ENCODE measurements around the gene IFI30.
A peak's percentile ranks its signal among the peaks of the same experiment; 100 is the strongest.
"Not testable (repeated sequence)": the region's sequence is repeated elsewhere in the genome, so short reads cannot be mapped to it uniquely, and the experiment has no call there.

IFI30 gene

DNA sequence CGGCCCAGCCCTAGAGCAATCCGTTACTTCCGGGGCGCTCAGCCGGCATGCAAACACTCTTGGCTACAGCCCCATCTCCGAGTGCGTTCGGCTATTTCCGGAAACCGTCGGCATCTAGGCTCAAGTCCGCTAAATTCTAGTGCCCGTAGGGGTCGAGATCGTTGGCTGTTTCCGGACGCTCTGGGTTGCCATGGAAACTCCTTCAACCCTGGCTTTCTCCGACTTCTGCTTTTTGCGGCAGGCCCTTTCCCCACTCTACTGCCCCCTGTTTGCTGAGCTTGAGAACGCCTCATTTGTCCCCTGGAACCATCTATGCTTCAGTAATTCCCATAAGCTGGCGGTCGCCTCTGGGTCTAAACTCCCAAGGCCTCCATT, 21.2 kb upstream of the IFI30 start:
- peak overlapping the region; percentile 63 for H3K4me3 ChIP-seq (ENCODE audit: low read depth, low read length)

DNA sequence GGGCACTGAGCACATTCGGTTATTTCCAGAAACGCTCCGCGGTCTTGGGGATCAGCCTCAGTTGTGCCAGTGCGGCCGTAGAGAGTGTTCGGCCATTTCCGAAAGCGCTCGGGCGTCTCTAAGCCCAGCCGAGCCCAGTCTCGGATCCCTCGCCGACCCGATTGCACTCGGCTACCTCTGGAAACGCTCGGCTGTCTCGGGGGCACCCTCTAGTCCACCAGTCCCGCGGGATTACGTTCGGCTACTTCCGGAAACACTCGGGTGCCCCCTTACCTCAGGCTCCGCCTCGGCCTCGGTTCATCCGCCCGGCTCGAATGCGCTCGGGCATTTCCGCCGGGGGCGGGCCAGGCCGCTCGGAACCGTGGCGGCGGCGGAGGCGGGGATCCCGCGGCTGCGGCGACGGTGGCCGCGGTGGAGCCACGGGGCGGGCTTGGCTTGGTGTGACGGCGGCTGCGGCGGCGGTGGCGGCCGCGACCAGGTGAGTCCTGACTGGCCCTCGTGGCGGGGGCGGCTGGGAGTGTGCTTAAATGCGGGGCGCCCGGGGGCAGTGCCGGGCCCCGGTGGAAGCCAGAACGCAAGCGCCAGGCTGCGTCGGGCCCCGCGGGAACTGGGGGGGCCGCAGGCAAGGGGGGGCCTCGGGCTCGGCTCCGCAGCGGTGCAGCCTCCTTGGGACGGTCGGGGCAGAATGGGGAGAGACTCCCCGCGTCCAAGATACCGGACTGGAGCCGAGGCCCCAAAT, 20.6 kb upstream of the IFI30 start, which contains the start of gene PIK3R2:
PIK3R2 (plus strand) TSS at position 347 of the 739 bp plus-strand sequence. CDS start 2,717 bp downstream, outside the sequence.
- H3K4me3 ChIP-seq (ENCODE audit: low read depth, low read length), result peak within 1 kb of the TSS; percentile 76

GRCh38 chr19:18153556-18154134, 20.0 kb upstream of the IFI30 start:
- peak overlapping the region; percentile 76 for H3K4me3 ChIP-seq (ENCODE audit: low read depth, low read length)

DNA sequence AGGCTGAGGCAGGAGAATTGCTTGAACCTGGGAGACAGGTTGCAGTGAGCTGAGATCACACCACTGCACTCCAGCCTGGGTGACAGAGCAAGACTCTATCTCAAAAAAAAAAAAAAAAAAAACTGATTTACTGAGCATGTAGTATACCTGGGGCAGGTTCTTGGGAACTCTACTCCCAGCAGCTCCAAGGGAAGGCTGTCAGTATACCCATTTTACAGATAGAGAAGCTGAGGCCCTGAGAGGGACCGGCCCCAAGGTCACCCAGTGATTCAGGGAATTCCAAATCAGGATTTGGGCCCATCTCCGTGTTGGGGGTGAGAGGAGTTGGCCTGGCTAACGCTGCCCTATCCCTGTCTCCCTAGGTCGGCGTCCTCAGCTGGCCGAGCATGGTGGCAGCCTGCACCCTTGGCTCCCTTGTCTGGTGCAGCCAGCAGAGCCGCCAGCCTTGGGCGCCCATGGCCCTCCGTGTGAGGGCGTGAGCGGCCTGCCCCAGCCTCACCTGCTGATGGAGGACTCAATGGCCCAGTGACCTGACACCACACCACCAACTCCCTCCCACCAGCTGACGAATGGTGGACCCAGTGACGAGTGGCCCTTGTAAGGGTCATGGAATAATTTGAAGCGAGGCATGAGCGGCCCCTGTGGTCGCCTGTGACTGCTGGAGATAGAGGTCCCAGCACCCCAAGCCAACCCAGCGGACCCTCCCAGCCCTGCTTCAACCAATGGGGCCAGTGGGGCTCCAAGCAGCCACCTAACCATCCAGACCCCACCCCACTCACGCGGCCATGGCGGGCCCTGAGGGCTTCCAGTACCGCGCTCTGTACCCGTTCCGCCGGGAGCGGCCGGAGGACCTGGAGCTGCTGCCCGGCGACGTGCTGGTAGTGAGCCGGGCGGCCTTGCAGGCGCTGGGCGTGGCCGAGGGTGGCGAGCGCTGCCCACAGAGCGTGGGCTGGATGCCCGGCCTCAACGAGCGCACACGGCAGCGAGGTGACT, 18.2 kb upstream of the IFI30 start:
- no peak overlapping the region for H3K4me3 ChIP-seq (ENCODE audit: low read depth, low read length)

DNA sequence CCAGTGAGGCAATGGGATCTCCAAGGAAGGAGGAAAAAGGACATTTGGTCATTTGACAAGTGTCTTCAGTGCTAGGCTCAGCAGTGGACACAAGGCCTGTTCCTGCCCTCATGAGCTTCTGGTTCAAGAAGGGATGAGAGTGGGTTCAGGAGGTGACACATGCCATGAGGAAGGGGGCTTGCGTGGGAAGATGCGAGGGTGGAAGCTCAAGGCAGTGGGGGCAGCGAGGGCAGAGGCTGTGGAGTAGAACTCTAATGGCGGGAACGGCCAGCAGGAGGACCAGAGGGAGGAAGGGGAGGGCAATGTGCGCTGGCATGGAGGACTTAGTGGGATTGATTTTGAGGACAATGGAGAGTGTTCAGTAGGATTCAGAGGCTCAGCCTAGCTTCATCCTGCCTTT, 17.3 kb upstream of the IFI30 start:
- no peak overlapping the region for H3K4me3 ChIP-seq (ENCODE audit: low read depth, low read length)

DNA sequence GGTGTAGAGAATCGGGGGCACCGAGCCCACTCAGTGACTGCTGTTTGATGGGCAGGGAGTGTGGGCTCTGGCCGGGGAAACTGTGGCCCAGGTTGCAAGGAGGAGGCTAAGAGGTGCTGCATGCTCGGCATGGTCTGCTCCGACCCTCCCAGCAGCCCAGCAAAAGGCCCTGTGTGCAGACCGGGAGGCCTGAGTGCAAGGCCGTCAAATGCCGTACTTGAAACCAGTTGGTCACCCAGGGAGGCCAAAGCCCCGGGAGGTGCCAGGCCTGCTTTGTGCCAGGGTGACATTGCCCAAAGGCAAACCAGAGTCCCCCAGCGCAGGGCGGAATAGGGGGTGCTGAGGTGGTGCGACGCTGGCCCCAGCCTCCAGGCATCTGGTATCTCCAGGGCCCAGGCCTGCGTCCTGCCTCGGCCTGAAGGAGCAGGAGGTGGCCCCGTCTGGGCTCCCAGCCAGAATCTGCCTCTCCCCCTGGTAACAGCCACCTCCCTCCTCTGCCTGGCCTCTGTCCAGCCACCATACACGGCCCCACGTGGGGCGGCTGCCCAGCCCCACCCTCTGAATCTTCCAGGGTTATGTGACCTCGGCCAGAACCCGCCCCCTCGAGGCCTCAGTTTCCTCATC, 16.7 kb upstream of the IFI30 start:
- no peak overlapping the region for H3K4me3 ChIP-seq (ENCODE audit: low read depth, low read length)

DNA sequence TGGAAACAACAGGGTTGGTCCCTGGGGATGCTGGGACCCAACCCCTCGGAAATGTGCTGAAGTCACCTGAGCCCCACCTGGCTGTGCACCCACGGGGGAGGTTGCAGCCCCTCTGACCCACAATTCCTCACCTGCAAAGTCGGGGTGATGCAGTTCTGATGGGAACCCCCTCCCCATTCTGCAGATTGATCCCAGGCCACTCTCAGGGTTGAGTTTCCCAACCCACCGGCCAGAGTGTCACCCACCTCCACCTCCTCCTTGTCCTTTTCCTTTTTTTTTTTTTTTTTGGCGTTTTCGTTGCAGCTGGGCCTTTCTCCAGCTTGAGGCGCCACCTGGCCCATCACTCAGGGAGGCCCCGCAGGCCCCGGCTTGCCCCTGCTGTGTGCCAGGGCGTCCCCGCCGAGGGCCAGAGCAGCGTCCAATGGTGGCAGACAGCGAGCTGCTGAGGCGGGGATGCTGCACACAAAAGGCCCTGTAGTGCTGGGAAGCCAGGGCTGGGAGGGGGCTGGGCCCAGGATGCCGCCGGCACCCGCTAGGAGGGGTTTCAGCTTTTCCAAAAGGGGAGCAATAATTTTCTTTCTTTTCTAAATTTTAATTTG, 16.0 kb upstream of the IFI30 start:
- no peak overlapping the region for H3K4me3 ChIP-seq (ENCODE audit: low read depth, low read length)

DNA sequence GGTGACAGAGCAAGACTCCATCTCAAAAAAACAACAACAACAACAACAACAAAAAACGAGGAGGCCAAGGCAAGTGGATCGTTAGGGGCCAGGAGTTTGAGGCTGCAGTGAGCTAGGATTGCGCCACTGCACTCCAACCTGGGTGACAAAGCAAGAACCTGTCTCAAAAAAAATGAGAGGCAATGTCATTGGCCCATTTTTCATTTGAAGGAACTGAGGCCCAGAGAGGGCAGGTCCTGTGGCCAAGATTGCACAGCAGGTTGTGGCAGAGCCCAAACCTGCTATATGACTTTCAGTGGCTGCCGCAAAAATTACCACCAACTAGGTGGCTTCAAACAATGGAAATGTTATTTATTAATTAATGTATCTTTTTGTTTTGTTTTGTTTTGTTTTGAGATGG, 15.1 kb upstream of the IFI30 start:
- H3K4me3 ChIP-seq (ENCODE audit: low read depth, low read length), result no peak overlapping the region

DNA sequence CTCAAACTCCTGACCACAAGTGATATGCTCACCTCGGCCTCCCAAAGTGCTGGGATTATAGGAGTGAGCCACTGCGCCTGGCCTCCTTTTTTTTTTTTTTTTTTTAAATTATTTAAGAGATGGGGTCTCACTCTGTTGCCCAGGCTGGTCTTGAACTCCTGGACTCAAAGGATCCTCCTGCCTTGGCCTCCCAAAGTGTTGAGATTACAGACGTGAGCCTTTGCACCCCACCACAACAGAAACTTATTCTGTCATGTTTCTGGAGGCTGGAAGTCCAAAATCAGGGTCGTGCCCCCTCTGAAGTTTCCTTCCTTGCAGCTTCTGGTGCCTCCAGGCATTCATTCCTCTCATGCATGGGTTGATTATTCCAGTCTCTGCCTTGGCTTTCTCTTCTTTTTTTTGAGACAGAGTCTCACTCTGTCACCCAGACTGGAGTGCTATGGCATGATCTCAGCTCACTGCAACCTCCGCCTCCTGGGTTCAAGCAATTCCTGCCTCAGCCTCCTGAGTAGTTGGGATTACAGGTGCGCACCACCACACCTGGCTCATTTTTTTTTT, 14.5 kb upstream of the IFI30 start:
- not testable (repeated sequence) for H3K4me3 ChIP-seq (ENCODE audit: low read depth, low read length)

DNA sequence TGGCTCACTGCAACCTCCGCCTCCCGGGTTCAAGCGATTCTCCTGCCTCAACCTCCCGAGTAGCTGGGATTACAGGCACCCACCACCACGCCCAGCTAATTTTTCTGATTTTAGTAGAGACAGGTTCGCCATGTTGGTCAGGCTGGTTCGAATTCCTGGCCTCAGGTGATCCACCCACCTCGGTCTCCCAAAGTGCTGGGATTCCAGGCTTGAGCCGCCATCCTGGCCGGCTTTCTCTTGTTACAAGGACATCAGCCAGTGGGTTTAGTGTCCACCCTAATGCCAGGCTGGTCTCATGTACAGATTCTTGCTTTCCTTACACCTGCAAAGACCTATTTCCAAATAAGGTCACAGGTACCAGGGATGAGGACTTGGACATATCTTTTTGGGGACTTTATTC, 13.8 kb upstream of the IFI30 start:
- H3K4me3 ChIP-seq (ENCODE audit: low read depth, low read length), result no peak overlapping the region

DNA sequence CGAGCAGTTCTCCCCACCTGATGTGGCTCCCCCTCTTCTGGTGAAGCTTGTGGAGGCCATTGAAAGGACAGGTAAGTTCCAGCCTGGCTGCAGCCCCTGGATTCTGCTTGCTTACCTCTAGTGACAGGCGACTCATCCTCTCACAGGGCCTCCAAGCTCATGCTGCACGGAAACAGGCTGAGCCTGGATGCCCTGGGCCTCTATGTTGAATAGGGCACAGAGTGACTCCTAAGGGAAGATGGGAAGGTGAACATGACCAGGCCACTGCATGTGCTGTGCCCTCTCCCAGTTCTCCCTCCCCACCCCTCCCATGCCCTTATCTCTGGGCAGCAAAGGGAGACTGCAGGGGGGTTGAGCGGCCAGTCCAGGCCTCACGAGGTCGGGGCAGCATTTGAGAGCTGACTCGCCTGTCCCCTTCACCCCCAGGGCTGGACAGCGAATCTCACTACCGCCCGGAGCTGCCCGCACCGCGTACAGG, 13.1 kb upstream of the IFI30 start:
- no peak overlapping the region for H3K4me3 ChIP-seq (ENCODE audit: low read depth, low read length)

- H3K4me3 ChIP-seq (ENCODE audit: low read depth, low read length), result no peak overlapping the region
Measured at GRCh38 chr19:18160971-18161635, 12.5 kb upstream of the IFI30 start.

- no peak overlapping the region for H3K4me3 ChIP-seq (ENCODE audit: low read depth, low read length)
Measured at GRCh38 chr19:18161636-18162002, 12.0 kb upstream of the IFI30 start.

DNA sequence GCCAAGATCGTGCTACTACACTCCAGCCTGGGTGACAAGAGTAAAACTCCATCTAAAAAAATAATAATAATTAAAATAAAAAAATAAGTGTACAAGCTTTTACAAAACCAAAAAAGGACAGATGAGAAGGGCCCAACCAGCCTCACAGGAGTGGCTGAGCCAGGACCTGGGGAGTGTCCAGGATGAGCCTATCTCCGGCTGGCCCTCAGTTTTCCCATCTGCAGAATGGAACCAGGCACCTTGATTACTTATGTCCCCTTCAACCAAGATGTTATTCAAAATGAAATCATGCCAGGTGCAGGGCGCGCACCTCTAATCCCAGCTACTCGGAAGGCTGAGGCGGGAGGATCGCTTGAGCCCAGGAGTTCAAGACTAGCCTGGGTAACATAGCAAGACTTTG, 9.5 kb upstream of the IFI30 start:
- H3K4me3 ChIP-seq (ENCODE audit: low read depth, low read length), result no peak overlapping the region

GRCh38 chr19:18165794-18166544, 7.6 kb upstream of the IFI30 start:
- no peak overlapping the region for H3K4me3 ChIP-seq (ENCODE audit: low read depth, low read length)

GRCh38 chr19:18167011-18167410, 6.6 kb upstream of the IFI30 start:
- H3K4me3 ChIP-seq (ENCODE audit: low read depth, low read length), result no peak overlapping the region

GRCh38 chr19:18167975-18168645, 5.5 kb upstream of the IFI30 start:
- no peak overlapping the region for H3K4me3 ChIP-seq (ENCODE audit: low read depth, low read length)

DNA sequence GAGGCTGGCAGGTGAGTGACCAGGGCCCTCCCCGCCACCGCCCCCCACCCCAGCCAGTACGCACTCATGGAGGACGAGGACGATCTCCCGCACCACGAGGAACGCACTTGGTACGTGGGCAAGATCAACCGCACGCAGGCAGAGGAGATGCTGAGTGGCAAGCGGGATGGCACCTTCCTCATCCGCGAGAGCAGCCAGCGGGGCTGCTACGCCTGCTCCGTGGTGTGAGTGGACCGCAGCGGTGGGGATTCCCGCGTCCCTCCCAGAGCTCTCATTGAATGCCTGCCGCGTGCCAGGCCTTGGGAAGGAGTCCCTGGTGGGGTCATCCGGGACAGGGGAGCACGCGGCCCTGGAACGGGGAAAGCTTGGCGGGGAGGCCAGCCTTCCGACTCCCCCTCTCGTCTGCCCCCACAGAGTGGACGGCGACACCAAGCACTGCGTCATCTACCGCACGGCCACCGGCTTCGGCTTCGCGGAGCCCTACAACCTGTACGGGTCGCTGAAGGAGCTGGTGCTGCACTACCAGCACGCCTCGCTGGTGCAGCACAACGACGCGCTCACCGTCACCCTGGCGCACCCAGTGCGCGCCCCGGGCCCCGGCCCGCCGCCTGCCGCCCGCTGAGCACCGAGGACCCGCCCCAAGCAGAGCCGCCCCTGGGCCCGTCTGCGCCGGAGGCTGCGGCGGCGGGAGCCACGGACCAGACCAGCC, 4.8 kb upstream of the IFI30 start:
- no peak overlapping the region for H3K4me3 ChIP-seq (ENCODE audit: low read depth, low read length)

Data from iPS-11a (cell line).